Measurements from ENCODE around the gene DAP. TPM values are rescaled to one million over a fixed set of nuclear protein-coding genes. Genes with fewer than 3 reads are reported as not detected.

Gene DAP
- total RNA-seq, 1 experiment from 2014 or later = 47.2 TPM

GRCh38 chr5:10695055-10695649, 65.9 kb downstream of the DAP start:
- no peak overlapping the region for H3K14ac ChIP-seq (ENCODE audit: insufficient read depth, low read length)
- H2BK120ac ChIP-seq (ENCODE audit: low read depth, low read length, poor library complexity, severe bottlenecking) = no peak overlapping the region
- no peaks in the 10 kb centered on the region for H3K79me2 ChIP-seq (ENCODE audit: insufficient read depth, low read length)
- H4K5ac ChIP-seq (ENCODE audit: insufficient read length, low read depth, low read length) = no peak overlapping the region
- no peak overlapping the region for H2AFZ ChIP-seq (ENCODE audit: low read length)
- no peak overlapping the region for H3K27ac Mint-ChIP-seq
- H3K4me2 ChIP-seq (ENCODE audit: insufficient read depth, insufficient read length, low read length) = no peak overlapping the region
- no peak overlapping the region for H2AK5ac ChIP-seq (ENCODE audit: insufficient read length, low read length)
- H3K23ac ChIP-seq (ENCODE audit: insufficient read length, low read depth, low read length) = no peak overlapping the region
- no peaks in the 10 kb centered on the region for H3K9me3 Mint-ChIP-seq
- H3T11ph ChIP-seq (ENCODE audit: low read length) = no peak overlapping the region
- WGBS (ENCODE audit: extremely low coverage, insufficient read length, low lambda C conversion rate) = no CpG with 5 or more reads among the region's 14 CpGs
- H3K9me3 ChIP-seq (ENCODE audit: control insufficient read depth, low read depth, low read length) = no peaks in the 10 kb centered on the region
- H3K9ac ChIP-seq (ENCODE audit: extremely low read depth, insufficient read length, low read length) = no peak overlapping the region
- H2BK20ac ChIP-seq (ENCODE audit: low read depth, low read length, poor library complexity, severe bottlenecking) = no peak overlapping the region
- no peaks in the 10 kb centered on the region for H3K79me1 ChIP-seq (ENCODE audit: insufficient read depth, low read depth, low read length, poor library complexity, severe bottlenecking)
- no peak overlapping the region for H3K27ac ChIP-seq (ENCODE audit: insufficient read length, low read depth, low read length)
- no peak overlapping the region for H2BK15ac ChIP-seq (ENCODE audit: low read depth, low read length)
- H3K4me1 ChIP-seq (ENCODE audit: insufficient read depth, low read length) = peaks cover 3% of the 10 kb centered on the region; the same call in 1 of the 2 replicates
- H3K56ac ChIP-seq (ENCODE audit: insufficient read length, low read depth, low read length) = no peak overlapping the region
- H3K4me3 Mint-ChIP-seq = no peak overlapping the region
- no peaks in the 10 kb centered on the region for H3K27me3 ChIP-seq (ENCODE audit: insufficient read depth, low read length)
- peak; percentile 76 for TF ChIP-seq CTCF (conservative IDR thresholded peaks at IDR 0.05)
- no peaks in the 10 kb centered on the region for H3K36me3 Mint-ChIP-seq (ENCODE audit: insufficient read depth in 1 of 3, low read depth in 3 of 3)
- no peaks in the 10 kb centered on the region for H3K27me3 Mint-ChIP-seq (ENCODE audit: low read depth)
- H3K4me1 Mint-ChIP-seq = peaks cover 10 to 16% of the 10 kb centered on the region in 2 experiments
- H3K4ac ChIP-seq (ENCODE audit: low read depth, low read length) = no peak overlapping the region
- no peak overlapping the region for H2BK5ac ChIP-seq (ENCODE audit: insufficient read length, low read length)
- no peaks in the 10 kb centered on the region for H4K20me1 ChIP-seq (ENCODE audit: control insufficient read depth, insufficient read depth, insufficient read length)
- no peak overlapping the region for H4K91ac ChIP-seq (ENCODE audit: insufficient read length, low read depth, low read length)
- H2BK12ac ChIP-seq (ENCODE audit: insufficient read length, low read depth, low read length) = no peak overlapping the region
- H4K8ac ChIP-seq (replicated peaks; ENCODE audit: insufficient read length, low read depth, low read length) = no peak overlapping the region
- no peaks in the 10 kb centered on the region for H3K23me2 ChIP-seq (ENCODE audit: insufficient read length, low read depth, low read length, poor library complexity, severe bottlenecking)
- DNase-seq = peak; percentile 60
- H3K18ac ChIP-seq (ENCODE audit: insufficient read length, low read depth, low read length) = no peak overlapping the region

Measured in H9 (cell line).